HEK293 (cell line): ENCODE results near the gene DAAM1.

ENCODE experiments used
- HOXA7 ChIP-seq: sonication (generic); formaldehyde crosslinking; IDR thresholded peaks from 2 replicates; pipeline ENCODE4 v1.8.1; 2022; ENCODE audit warnings: missing genetic modification reagents, borderline replicate concordance
- SALL2 ChIP-seq: fragments of 450-650 bp; formaldehyde crosslinking; IDR thresholded peaks from 2 replicates; pipeline ENCODE4 v1.5.0; 2017; ENCODE audit warnings: missing biosample characterization, mild to moderate bottlenecking, missing genetic modification characterization, borderline replicate concordance
- SCRT1 ChIP-seq: fragments of 450-650 bp; formaldehyde crosslinking; IDR thresholded peaks from 2 replicates; pipeline ENCODE4 v1.5.1; 2016; ENCODE audit warnings: missing biosample characterization, missing genetic modification characterization, borderline replicate concordance
- YY2 ChIP-seq: fragments of 450-650 bp; formaldehyde crosslinking; IDR thresholded peaks from 2 replicates; pipeline ENCODE4 v1.5.1; 2016; ENCODE audit warnings: missing biosample characterization, missing genetic modification characterization
- ZBTB1 ChIP-seq: fragments of 450-650 bp; formaldehyde crosslinking; IDR thresholded peaks from 2 replicates; pipeline ENCODE4 v1.5.1; 2016; ENCODE audit warnings: missing biosample characterization, missing genetic modification characterization
- ZBTB48 ChIP-seq: fragments of 450-650 bp; formaldehyde crosslinking; IDR thresholded peaks from 2 replicates; pipeline ENCODE4 v1.5.1; 2016; ENCODE audit warnings: missing biosample characterization, missing genetic modification characterization
- ZFP37 ChIP-seq: fragments of 450-650 bp; formaldehyde crosslinking; IDR thresholded peaks from 2 replicates; pipeline ENCODE4 v1.5.1; 2016; ENCODE audit warnings: missing biosample characterization, missing genetic modification characterization
- ZIC2 ChIP-seq: fragments of 450-650 bp; formaldehyde crosslinking; IDR thresholded peaks from 2 replicates; pipeline ENCODE4 v1.5.1; 2016; ENCODE audit warnings: missing biosample characterization, missing genetic modification characterization
- ZNF133 ChIP-seq: fragments of 450-650 bp; formaldehyde crosslinking; IDR thresholded peaks from 2 replicates; pipeline ENCODE4 v1.5.1; 2016; ENCODE audit warnings: missing biosample characterization, missing genetic modification characterization
- ZNF146 ChIP-seq: fragments of 450-650 bp; formaldehyde crosslinking; IDR thresholded peaks from 2 replicates; pipeline ENCODE4 v1.5.1; 2016; ENCODE audit warnings: missing biosample characterization, missing genetic modification characterization
- ZNF157 ChIP-seq: fragments of 450-650 bp; formaldehyde crosslinking; IDR thresholded peaks from 2 replicates; pipeline ENCODE4 v1.5.1; 2016; ENCODE audit warnings: missing biosample characterization, missing genetic modification characterization
- ZNF223 ChIP-seq: fragments of 450-650 bp; formaldehyde crosslinking; IDR thresholded peaks from 2 replicates; pipeline ENCODE4 v1.5.1; 2016; ENCODE audit warnings: missing biosample characterization, missing genetic modification characterization
- ZNF302 ChIP-seq: fragments of 450-650 bp; formaldehyde crosslinking; IDR thresholded peaks from 2 replicates; pipeline ENCODE4 v1.5.1; 2016; ENCODE audit warnings: missing biosample characterization, missing genetic modification characterization, low read depth
- ZNF394 ChIP-seq: fragments of 450-650 bp; formaldehyde crosslinking; IDR thresholded peaks from 2 replicates; pipeline ENCODE4 v1.5.1; 2016; ENCODE audit warnings: missing biosample characterization, missing genetic modification characterization, mild to moderate bottlenecking, moderate library complexity, borderline replicate concordance
- ZNF423 ChIP-seq: fragments of 450-650 bp; formaldehyde crosslinking; IDR thresholded peaks from 2 replicates; pipeline ENCODE4 v1.5.1; 2016; ENCODE audit warnings: missing biosample characterization, missing genetic modification characterization
- ZNF530 ChIP-seq: fragments of 450-650 bp; formaldehyde crosslinking; IDR thresholded peaks from 2 replicates; pipeline ENCODE4 v1.5.1; 2016; ENCODE audit warnings: low read depth, missing biosample characterization, missing genetic modification characterization
- ZNF558 ChIP-seq: fragments of 450-650 bp; formaldehyde crosslinking; IDR thresholded peaks from 2 replicates; pipeline ENCODE4 v1.5.1; 2016; ENCODE audit warnings: missing biosample characterization, missing genetic modification characterization
- ZNF561 ChIP-seq: fragments of 450-650 bp; IDR thresholded peaks from 2 replicates; pipeline ENCODE4 v1.5.1; 2018; ENCODE audit warnings: missing biosample characterization, missing genetic modification characterization, borderline replicate concordance
- ZNF585B ChIP-seq: fragments of 450-650 bp; formaldehyde crosslinking; IDR thresholded peaks from 2 replicates; pipeline ENCODE4 v1.5.1; 2016; ENCODE audit warnings: missing biosample characterization, missing genetic modification characterization
- ZNF629 ChIP-seq: fragments of 450-650 bp; formaldehyde crosslinking; IDR thresholded peaks from 2 replicates; pipeline ENCODE4 v1.5.1; 2017; ENCODE audit warnings: missing biosample characterization, missing genetic modification characterization
- TF ChIP-seq, protein P1 (sequence below): fragments of 450-650 bp; IDR thresholded peaks from 2 replicates; pipeline ENCODE4 v1.5.1; 2018; ENCODE audit warnings: missing biosample characterization, missing genetic modification characterization
- TF ChIP-seq, protein P2 (sequence below): fragments of 450-650 bp; formaldehyde crosslinking; IDR thresholded peaks from 2 replicates; pipeline ENCODE4 v1.5.1; 2016; ENCODE audit warnings: missing biosample characterization, missing genetic modification characterization
- TF ChIP-seq, protein P3 (sequence below): fragments of 450-650 bp; formaldehyde crosslinking; IDR thresholded peaks from 2 replicates; pipeline ENCODE4 v1.5.0; 2017; ENCODE audit warnings: missing biosample characterization, missing genetic modification characterization, borderline replicate concordance
- TF ChIP-seq, protein P4 (sequence below): fragments of 450-650 bp; formaldehyde crosslinking; IDR thresholded peaks from 2 replicates; pipeline ENCODE4 v1.5.1; 2017; ENCODE audit warnings: missing biosample characterization, missing genetic modification characterization
- TF ChIP-seq, protein P5 (sequence below): IDR thresholded peaks from 2 replicates; pipeline ENCODE4 v1.6.1; 2011; ENCODE audit warnings: mild to moderate bottlenecking, low read depth, low read length, borderline replicate concordance
- TF ChIP-seq, protein P6 (sequence below): fragments of 450-650 bp; formaldehyde crosslinking; IDR thresholded peaks from 2 replicates; pipeline ENCODE4 v1.5.1; 2016; ENCODE audit warnings: missing biosample characterization, missing genetic modification characterization
- TF ChIP-seq, protein P7 (sequence below): fragments of 450-650 bp; formaldehyde crosslinking; IDR thresholded peaks from 2 replicates; pipeline ENCODE4 v1.5.1; 2017; ENCODE audit warnings: missing biosample characterization, missing genetic modification characterization

The DAAM1 gene

DNA sequence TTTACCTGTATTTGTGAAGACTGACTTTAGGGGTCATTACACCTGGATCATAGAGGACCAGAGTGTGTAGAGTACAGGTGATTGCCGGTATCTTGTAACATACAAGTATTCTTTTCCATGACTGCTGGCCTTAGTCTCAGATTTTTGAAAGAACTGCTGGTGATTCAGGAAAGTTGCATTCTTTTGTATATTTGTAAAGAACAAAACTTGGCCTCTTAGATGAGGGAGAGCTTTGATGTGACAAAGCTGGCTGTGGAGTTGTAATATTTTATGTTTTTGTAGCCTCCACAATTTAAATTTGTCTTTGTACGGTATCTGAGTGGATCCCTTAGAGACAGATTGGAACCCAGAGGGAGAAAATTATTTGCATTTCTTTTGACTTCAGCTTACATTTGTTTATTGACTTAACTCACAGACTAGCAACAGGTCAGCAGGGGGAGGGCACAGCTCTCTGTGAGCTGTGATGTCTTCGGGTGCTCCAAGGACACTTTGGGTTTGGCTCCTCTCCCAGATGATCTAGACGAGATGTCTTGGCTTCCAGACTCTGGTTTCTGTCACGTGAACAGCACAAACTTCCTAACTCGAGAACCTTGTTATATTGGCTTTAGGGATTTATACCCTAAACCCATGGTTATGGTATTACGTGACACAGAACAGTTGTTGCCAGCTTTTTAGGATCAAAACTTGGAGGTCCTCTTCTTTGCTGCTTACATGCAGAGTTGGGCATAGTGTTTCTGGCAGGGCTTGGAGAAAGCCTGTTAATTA, 65.9 kb downstream of the DAAM1 start (continued):
- TF ChIP-seq, protein P1, sequence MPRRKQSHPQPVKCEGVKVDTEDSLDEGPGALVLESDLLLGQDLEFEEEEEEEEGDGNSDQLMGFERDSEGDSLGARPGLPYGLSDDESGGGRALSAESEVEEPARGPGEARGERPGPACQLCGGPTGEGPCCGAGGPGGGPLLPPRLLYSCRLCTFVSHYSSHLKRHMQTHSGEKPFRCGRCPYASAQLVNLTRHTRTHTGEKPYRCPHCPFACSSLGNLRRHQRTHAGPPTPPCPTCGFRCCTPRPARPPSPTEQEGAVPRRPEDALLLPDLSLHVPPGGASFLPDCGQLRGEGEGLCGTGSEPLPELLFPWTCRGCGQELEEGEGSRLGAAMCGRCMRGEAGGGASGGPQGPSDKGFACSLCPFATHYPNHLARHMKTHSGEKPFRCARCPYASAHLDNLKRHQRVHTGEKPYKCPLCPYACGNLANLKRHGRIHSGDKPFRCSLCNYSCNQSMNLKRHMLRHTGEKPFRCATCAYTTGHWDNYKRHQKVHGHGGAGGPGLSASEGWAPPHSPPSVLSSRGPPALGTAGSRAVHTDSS (tag by site-specific recombination), result no peak
- TF ChIP-seq ZNF423 (tag by site-specific recombination), result no peak
- TF ChIP-seq ZNF133, result no peak
- no peak for TF ChIP-seq ZNF530 (tag by site-specific recombination)
- 0 out of 2 replicates have a peak, but pooled peaks have one; percentile 35 for TF ChIP-seq ZNF561
- no peak for TF ChIP-seq YY2 (tag by site-specific recombination)
- no peak for TF ChIP-seq ZBTB48
- TF ChIP-seq, protein P2, sequence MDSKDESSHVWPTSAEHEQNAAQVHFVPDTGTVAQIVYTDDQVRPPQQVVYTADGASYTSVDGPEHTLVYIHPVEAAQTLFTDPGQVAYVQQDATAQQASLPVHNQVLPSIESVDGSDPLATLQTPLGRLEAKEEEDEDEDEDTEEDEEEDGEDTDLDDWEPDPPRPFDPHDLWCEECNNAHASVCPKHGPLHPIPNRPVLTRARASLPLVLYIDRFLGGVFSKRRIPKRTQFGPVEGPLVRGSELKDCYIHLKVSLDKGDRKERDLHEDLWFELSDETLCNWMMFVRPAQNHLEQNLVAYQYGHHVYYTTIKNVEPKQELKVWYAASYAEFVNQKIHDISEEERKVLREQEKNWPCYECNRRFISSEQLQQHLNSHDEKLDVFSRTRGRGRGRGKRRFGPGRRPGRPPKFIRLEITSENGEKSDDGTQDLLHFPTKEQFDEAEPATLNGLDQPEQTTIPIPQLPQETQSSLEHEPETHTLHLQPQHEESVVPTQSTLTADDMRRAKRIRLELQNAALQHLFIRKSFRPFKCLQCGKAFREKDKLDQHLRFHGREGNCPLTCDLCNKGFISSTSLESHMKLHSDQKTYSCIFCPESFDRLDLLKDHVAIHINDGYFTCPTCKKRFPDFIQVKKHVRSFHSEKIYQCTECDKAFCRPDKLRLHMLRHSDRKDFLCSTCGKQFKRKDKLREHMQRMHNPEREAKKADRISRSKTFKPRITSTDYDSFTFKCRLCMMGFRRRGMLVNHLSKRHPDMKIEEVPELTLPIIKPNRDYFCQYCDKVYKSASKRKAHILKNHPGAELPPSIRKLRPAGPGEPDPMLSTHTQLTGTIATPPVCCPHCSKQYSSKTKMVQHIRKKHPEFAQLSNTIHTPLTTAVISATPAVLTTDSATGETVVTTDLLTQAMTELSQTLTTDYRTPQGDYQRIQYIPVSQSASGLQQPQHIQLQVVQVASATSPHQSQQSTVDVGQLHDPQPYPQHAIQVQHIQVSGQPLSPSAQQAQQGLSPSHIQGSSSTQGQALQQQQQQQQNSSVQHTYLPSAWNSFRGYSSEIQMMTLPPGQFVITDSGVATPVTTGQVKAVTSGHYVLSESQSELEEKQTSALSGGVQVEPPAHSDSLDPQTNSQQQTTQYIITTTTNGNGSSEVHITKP (tag by site-specific recombination), result 0 out of 2 replicates have a peak, but pooled peaks have one; percentile 16
- no peak for TF ChIP-seq ZIC2 (tag by site-specific recombination)
- TF ChIP-seq, protein P3, sequence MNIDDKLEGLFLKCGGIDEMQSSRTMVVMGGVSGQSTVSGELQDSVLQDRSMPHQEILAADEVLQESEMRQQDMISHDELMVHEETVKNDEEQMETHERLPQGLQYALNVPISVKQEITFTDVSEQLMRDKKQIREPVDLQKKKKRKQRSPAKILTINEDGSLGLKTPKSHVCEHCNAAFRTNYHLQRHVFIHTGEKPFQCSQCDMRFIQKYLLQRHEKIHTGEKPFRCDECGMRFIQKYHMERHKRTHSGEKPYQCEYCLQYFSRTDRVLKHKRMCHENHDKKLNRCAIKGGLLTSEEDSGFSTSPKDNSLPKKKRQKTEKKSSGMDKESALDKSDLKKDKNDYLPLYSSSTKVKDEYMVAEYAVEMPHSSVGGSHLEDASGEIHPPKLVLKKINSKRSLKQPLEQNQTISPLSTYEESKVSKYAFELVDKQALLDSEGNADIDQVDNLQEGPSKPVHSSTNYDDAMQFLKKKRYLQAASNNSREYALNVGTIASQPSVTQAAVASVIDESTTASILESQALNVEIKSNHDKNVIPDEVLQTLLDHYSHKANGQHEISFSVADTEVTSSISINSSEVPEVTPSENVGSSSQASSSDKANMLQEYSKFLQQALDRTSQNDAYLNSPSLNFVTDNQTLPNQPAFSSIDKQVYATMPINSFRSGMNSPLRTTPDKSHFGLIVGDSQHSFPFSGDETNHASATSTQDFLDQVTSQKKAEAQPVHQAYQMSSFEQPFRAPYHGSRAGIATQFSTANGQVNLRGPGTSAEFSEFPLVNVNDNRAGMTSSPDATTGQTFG (tag by site-specific recombination), result no peak
- TF ChIP-seq ZNF157 (tag by site-specific recombination), result no peak
- TF ChIP-seq ZNF146 (tag by site-specific recombination), result no peak
- TF ChIP-seq, protein P4, sequence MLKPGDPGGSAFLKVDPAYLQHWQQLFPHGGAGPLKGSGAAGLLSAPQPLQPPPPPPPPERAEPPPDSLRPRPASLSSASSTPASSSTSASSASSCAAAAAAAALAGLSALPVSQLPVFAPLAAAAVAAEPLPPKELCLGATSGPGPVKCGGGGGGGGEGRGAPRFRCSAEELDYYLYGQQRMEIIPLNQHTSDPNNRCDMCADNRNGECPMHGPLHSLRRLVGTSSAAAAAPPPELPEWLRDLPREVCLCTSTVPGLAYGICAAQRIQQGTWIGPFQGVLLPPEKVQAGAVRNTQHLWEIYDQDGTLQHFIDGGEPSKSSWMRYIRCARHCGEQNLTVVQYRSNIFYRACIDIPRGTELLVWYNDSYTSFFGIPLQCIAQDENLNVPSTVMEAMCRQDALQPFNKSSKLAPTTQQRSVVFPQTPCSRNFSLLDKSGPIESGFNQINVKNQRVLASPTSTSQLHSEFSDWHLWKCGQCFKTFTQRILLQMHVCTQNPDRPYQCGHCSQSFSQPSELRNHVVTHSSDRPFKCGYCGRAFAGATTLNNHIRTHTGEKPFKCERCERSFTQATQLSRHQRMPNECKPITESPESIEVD (tag by site-specific recombination), result no peak
- TF ChIP-seq ZNF302 (tag by site-specific recombination), result no peak
- no peak for TF ChIP-seq ZNF223
- no peak for TF ChIP-seq ZNF394
- TF ChIP-seq HOXA7, result no peak
- TF ChIP-seq ZBTB1 (tag by site-specific recombination), result no peak
- TF ChIP-seq, protein P5, sequence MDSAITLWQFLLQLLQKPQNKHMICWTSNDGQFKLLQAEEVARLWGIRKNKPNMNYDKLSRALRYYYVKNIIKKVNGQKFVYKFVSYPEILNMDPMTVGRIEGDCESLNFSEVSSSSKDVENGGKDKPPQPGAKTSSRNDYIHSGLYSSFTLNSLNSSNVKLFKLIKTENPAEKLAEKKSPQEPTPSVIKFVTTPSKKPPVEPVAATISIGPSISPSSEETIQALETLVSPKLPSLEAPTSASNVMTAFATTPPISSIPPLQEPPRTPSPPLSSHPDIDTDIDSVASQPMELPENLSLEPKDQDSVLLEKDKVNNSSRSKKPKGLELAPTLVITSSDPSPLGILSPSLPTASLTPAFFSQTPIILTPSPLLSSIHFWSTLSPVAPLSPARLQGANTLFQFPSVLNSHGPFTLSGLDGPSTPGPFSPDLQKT, result no peak
- TF ChIP-seq, protein P6, sequence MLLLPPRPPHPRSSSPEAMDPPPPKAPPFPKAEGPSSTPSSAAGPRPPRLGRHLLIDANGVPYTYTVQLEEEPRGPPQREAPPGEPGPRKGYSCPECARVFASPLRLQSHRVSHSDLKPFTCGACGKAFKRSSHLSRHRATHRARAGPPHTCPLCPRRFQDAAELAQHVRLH (tag by site-specific recombination), result no peak
- TF ChIP-seq ZNF585B (tag by site-specific recombination), result no peak
- TF ChIP-seq ZNF629 (tag by site-specific recombination), result no peak
- TF ChIP-seq SCRT1 (tag by site-specific recombination), result peak; percentile 92
- TF ChIP-seq, protein P7, sequence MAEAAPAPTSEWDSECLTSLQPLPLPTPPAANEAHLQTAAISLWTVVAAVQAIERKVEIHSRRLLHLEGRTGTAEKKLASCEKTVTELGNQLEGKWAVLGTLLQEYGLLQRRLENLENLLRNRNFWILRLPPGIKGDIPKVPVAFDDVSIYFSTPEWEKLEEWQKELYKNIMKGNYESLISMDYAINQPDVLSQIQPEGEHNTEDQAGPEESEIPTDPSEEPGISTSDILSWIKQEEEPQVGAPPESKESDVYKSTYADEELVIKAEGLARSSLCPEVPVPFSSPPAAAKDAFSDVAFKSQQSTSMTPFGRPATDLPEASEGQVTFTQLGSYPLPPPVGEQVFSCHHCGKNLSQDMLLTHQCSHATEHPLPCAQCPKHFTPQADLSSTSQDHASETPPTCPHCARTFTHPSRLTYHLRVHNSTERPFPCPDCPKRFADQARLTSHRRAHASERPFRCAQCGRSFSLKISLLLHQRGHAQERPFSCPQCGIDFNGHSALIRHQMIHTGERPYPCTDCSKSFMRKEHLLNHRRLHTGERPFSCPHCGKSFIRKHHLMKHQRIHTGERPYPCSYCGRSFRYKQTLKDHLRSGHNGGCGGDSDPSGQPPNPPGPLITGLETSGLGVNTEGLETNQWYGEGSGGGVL, result peak; percentile 36; the same call in 1 of the 2 replicates
- no peak for TF ChIP-seq SALL2 (tag by site-specific recombination)
- no peak for TF ChIP-seq ZNF558 (tag by site-specific recombination)
- no peak for TF ChIP-seq ZFP37 (tag by site-specific recombination)
